ENCODE measurements around the gene FBXL17.

- TF ChIP-seq CTCF (IDR thresholded peaks at IDR 0.05; ENCODE audit: borderline replicate concordance, extremely low read depth, low read length, poor library complexity, severe bottlenecking) (no peak), EZH2 (IDR thresholded peaks at IDR 0.05; ENCODE audit: borderline replicate concordance, low read depth, low read length, severe bottlenecking) (no peak)
Measured at GRCh38 chr5:108367679-108368334, 14.1 kb downstream of the FBXL17 start.

Measured in DND-41 (cell line).